Gastroesophageal sphincter (tissue), 3 donors: ENCODE data around the gene IHH.

Source experiments
- EP300 ChIP-seq: sonication (generic); formaldehyde crosslinking; IDR thresholded peaks from one replicate; pipeline ENCODE4 v1.6.1; 2017; ENCODE audit warnings: antibody characterized with exemption, mild to moderate bottlenecking
- POLR2A ChIP-seq, 2 donors: fragments of 450-650 bp; IDR thresholded peaks; one replicate each; pipeline ENCODE4 v1.6.1; 2017; ENCODE audit warnings: antibody characterized with exemption in 2 of 2, mild to moderate bottlenecking in 2 of 2, moderate library complexity in 1 of 2
- POLR2AphosphoS5 ChIP-seq: sonication (generic); formaldehyde crosslinking; IDR thresholded peaks from one replicate; pipeline ENCODE4 v1.6.1; 2017; ENCODE audit warnings: antibody characterized with exemption
- TF ChIP-seq, protein P1 (sequence below), 4 experiments: fragments of 200-600 bp in 2 of 4; fragments of 450-650 bp in 2 of 4; sonication (generic) in 1 of 4; IDR thresholded peaks; one replicate each; pipeline ENCODE4 v1.5.1; 2017 to 2019; ENCODE audit warnings: antibody characterized with exemption in 4 of 4, mild to moderate bottlenecking in 2 of 4, moderate library complexity in 2 of 4

DNA sequence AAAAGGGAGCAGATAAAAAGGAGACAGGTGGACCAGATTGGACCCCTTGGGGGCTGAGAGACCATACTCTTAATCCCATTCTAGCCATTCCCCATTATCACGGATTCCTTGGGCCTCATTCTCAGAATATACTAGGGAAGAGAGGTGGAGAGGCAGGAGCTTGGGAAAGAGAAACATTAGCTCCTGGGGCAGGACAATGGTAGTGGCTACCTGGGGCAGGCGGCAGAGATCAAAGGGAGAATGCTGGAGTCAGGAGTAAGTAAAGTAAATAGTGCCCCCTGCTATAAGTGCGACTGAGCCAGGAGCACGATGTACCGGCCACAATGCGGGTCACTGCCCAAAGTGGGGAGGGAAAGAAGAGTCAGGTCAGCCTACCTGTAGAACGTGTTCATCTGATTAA, 20.4 kb upstream of the IHH start:
- no peak for TF ChIP-seq POLR2A (IDR thresholded peaks at IDR 0.05)
- TF ChIP-seq, protein P1, sequence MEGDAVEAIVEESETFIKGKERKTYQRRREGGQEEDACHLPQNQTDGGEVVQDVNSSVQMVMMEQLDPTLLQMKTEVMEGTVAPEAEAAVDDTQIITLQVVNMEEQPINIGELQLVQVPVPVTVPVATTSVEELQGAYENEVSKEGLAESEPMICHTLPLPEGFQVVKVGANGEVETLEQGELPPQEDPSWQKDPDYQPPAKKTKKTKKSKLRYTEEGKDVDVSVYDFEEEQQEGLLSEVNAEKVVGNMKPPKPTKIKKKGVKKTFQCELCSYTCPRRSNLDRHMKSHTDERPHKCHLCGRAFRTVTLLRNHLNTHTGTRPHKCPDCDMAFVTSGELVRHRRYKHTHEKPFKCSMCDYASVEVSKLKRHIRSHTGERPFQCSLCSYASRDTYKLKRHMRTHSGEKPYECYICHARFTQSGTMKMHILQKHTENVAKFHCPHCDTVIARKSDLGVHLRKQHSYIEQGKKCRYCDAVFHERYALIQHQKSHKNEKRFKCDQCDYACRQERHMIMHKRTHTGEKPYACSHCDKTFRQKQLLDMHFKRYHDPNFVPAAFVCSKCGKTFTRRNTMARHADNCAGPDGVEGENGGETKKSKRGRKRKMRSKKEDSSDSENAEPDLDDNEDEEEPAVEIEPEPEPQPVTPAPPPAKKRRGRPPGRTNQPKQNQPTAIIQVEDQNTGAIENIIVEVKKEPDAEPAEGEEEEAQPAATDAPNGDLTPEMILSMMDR (IDR thresholded peaks at IDR 0.05) = no peak
- no peak for TF ChIP-seq POLR2AphosphoS5
- no peak for TF ChIP-seq EP300
